Omental fat pad (tissue), 4 donors: ENCODE measurements around the gene PSME3. TPM values are rescaled to one million over a fixed set of nuclear protein-coding genes. Genes with fewer than 3 reads are reported as not detected.

Source experiments
- ATAC-seq: fragments of 150-250 bp; one replicate; pipeline ENCODE4 v1.9.1; 2016; ENCODE audit warnings: mild to moderate bottlenecking, moderate library complexity; ENCODE audit not compliant: low FRiP score
- DNase-seq: peaks from one replicate; pipeline ENCODE4 v3.0.0-alpha.2; 2019; ENCODE audit warnings: low spot score
- small RNA-seq: library from RNA; depleted of rRNA; stranded (forward); fragments of <200 nt; gene quantifications from one replicate; pipeline ENCODE3, GENCODE V24; 2016
- total RNA-seq, 4 donors: library from RNA; depleted of rRNA; stranded (reverse); fragments of >200 nt; gene quantifications; one replicate each; pipeline ENCODE4 v1.1.0, GENCODE V29; 2016
- TF ChIP-seq, protein P1 (sequence below), 3 donors: fragments of 450-650 bp; IDR thresholded peaks; one replicate each; pipeline ENCODE4 v1.5.1; 2016 to 2017; ENCODE audit warnings: antibody characterized with exemption in 3 of 3, mild to moderate bottlenecking in 3 of 3, moderate library complexity in 2 of 3

Gene PSME3
- total RNA-seq, 4 donors from 2014 or later, result 72.1 to 122 (median 77.8) TPM

GRCh38 chr17:42891539-42892152 is 58.4 kb downstream of the PSME3 start:
- ATAC-seq (no peak), DNase-seq (no peak)
- TF ChIP-seq, protein P1, sequence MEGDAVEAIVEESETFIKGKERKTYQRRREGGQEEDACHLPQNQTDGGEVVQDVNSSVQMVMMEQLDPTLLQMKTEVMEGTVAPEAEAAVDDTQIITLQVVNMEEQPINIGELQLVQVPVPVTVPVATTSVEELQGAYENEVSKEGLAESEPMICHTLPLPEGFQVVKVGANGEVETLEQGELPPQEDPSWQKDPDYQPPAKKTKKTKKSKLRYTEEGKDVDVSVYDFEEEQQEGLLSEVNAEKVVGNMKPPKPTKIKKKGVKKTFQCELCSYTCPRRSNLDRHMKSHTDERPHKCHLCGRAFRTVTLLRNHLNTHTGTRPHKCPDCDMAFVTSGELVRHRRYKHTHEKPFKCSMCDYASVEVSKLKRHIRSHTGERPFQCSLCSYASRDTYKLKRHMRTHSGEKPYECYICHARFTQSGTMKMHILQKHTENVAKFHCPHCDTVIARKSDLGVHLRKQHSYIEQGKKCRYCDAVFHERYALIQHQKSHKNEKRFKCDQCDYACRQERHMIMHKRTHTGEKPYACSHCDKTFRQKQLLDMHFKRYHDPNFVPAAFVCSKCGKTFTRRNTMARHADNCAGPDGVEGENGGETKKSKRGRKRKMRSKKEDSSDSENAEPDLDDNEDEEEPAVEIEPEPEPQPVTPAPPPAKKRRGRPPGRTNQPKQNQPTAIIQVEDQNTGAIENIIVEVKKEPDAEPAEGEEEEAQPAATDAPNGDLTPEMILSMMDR (IDR thresholded peaks at IDR 0.05), result no peak

GRCh38 chr17:42893359-42893758 is 60.2 kb downstream of the PSME3 start:
- DNase-seq (no peak), ATAC-seq (no peak)
- TF ChIP-seq, protein P1 (IDR thresholded peaks at IDR 0.05), result no peak

Small RNAs within 50 kb of the gene (small RNA-seq; reads per million reads assigned to genes)
- gene MIR6781, result not detected
- not detected for gene RNU6-287P

Other genes starting within 250 kb of the PSME3 start
- gene RETREG3, start 224.0 kb upstream of the PSME3 start, total RNA-seq, result 10 to 100 TPM; 37.0 to 70.3 (median 55.5) TPM
- gene TUBG1, start 223.7 kb upstream of the PSME3 start, total RNA-seq, result 10 to 100 TPM; 19.8 to 45.8 (median 27.1) TPM
- gene TUBG2, start 174.1 kb upstream of the PSME3 start, total RNA-seq, result 10 to 100 TPM; 16.5 to 27.9 (median 20.0) TPM
- gene PLEKHH3, start 156.4 kb upstream of the PSME3 start, total RNA-seq, result 10 to 100 TPM in 3 of 4 donors, 1 to 10 TPM in 1; 3.8 to 29.6 (median 12.1) TPM
- 1 to 10 TPM in 3 of 4 donors, not detected in 1; 1.3 to 3.0 (median 1.9) TPM for gene CCR10, start 151.6 kb upstream of the PSME3 start, total RNA-seq
- 1 to 10 TPM; 1.8 to 9.0 (median 4.2) TPM for gene CNTNAP1, start 150.9 kb upstream of the PSME3 start, total RNA-seq
- gene EZH1, start 88.4 kb upstream of the PSME3 start, total RNA-seq, result 10 to 100 TPM; 42.0 to 91.1 (median 50.9) TPM
- 10 to 100 TPM; 51.3 to 90.6 (median 68.1) TPM for gene RAMP2, start 72.2 kb upstream of the PSME3 start, total RNA-seq
- gene VPS25, start 59.9 kb upstream of the PSME3 start, total RNA-seq, result 10 to 100 TPM; 44.3 to 53.4 (median 48.4) TPM
- 1 to 10 TPM in 2 of 4 donors, under 1 TPM in 2; 0.50 to 3.9 (median 1.4) TPM for gene WNK4, start 52.8 kb upstream of the PSME3 start, total RNA-seq
- gene COA3, start 34.7 kb upstream of the PSME3 start, total RNA-seq, result 10 to 100 TPM; 39.9 to 82.7 (median 71.2) TPM
- 1 to 10 TPM in 1 of 4 donors, under 1 TPM in 1, not detected in 2; 0.09 to 2.9 TPM for gene CNTD1, start 34.5 kb upstream of the PSME3 start, total RNA-seq
- gene BECN1, start 9.1 kb upstream of the PSME3 start, total RNA-seq, result 100 to 1,000 TPM in 1 of 4 donors, 10 to 100 TPM in 3; 75.0 to 118 (median 88.7) TPM
- gene AOC2, start 11.2 kb downstream of the PSME3 start, total RNA-seq, result 10 to 100 TPM in 1 of 4 donors, 1 to 10 TPM in 3; 3.2 to 12.5 (median 5.4) TPM
- 100 to 1,000 TPM; 106 to 221 (median 175) TPM for gene AOC3, start 17.8 kb downstream of the PSME3 start, total RNA-seq
- not detected for gene G6PC1, start 67.4 kb downstream of the PSME3 start, total RNA-seq
- 10 to 100 TPM; 17.8 to 36.0 (median 20.2) TPM for gene AARSD1, start 131.1 kb downstream of the PSME3 start, total RNA-seq
- 1 to 10 TPM in 1 of 4 donors, not detected in 3; 1.2 TPM for gene PTGES3L, start 146.7 kb downstream of the PSME3 start, total RNA-seq
- gene RUNDC1, start 147.2 kb downstream of the PSME3 start, total RNA-seq, result 10 to 100 TPM in 2 of 4 donors, 1 to 10 TPM in 2; 8.5 to 12.4 (median 10.6) TPM
- gene RPL27, start 165.0 kb downstream of the PSME3 start, total RNA-seq, result 1,000 to 10,000 TPM in 3 of 4 donors, 100 to 1,000 TPM in 1; 852 to 1,453 (median 1,237) TPM
- 100 to 1,000 TPM in 1 of 4 donors, 10 to 100 TPM in 3; 29.1 to 108 (median 34.4) TPM for gene IFI35, start 173.4 kb downstream of the PSME3 start, total RNA-seq
- gene VAT1, start 189.0 kb downstream of the PSME3 start, total RNA-seq, result 100 to 1,000 TPM; 147 to 304 (median 233) TPM
- 1 to 10 TPM in 1 of 4 donors, under 1 TPM in 3; 0.25 to 1.1 (median 0.64) TPM for gene RND2, start 191.8 kb downstream of the PSME3 start, total RNA-seq